ENCODE measurements around the gene SPEG.

DNA sequence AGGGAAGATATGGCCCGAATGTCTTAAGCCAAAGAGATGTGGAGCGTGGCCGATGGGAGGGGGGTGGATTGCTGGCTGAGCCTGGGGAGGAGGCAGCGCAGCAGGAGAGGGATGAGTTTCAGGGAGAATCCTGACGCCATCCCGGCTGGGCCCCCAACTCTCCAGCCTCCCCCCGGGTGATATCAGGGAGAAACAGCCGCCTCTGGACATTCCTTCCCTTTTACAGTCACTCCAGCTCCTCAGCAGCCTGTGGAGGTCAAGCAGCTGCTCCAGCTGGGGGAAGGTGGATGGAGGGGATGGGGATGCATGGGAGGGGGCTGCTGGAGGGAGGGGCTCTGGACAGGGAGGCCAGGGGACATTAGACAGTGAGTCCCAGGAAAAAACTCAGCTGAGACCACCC lies 26.0 kb upstream of the SPEG start:
- TF ChIP-seq EZH2 (IDR thresholded peaks at IDR 0.05) = no peak
- no peak for TF ChIP-seq POLR2AphosphoS5 (IDR thresholded peaks at IDR 0.05; ENCODE audit: borderline replicate concordance, low read depth, low read length)
- TF ChIP-seq FOXP2 (optimal IDR thresholded peaks at IDR 0.05; ENCODE audit: control extremely low read depth, extremely low read length, insufficient read depth) = no peak

All from SK-N-MC (cell line).